Endothelial cell (in vitro differentiated cells): Measurements from ENCODE around the gene PKN3. TPM values are rescaled to one million over a fixed set of nuclear protein-coding genes. Genes with fewer than 3 reads are reported as not detected.

Source experiments
- DNase-seq: peaks from one replicate; pipeline ENCODE4 v3.0.0; 2021; ENCODE audit warnings: low spot score
- H3K27ac Mint-ChIP-seq: one replicate; pipeline ENCODE4 v1.8.0; 2021; ENCODE audit warnings: mixed read lengths, inconsistent platforms; ENCODE audit not compliant: unreplicated experiment
- H3K27me3 Mint-ChIP-seq: one replicate; pipeline ENCODE4 v1.8.0; 2021; ENCODE audit warnings: mild to moderate bottlenecking, moderate library complexity, mixed read lengths, inconsistent platforms; ENCODE audit not compliant: unreplicated experiment
- H3K36me3 Mint-ChIP-seq: one replicate; pipeline ENCODE4 v1.8.0; 2021; ENCODE audit warnings: mild to moderate bottlenecking, low read depth, mixed read lengths, inconsistent platforms; ENCODE audit not compliant: unreplicated experiment
- H3K4me1 Mint-ChIP-seq: one replicate; pipeline ENCODE4 v1.8.0; 2021; ENCODE audit warnings: mild to moderate bottlenecking, mixed read lengths, inconsistent platforms; ENCODE audit not compliant: unreplicated experiment
- H3K4me3 Mint-ChIP-seq: one replicate; pipeline ENCODE4 v1.8.0; 2021; ENCODE audit warnings: mild to moderate bottlenecking, mixed read lengths, inconsistent platforms; ENCODE audit not compliant: unreplicated experiment
- H3K9me3 Mint-ChIP-seq: one replicate; pipeline ENCODE4 v1.8.0; 2021; ENCODE audit warnings: mixed read lengths, inconsistent platforms; ENCODE audit not compliant: unreplicated experiment
- CTCF ChIP-seq: fragments of 200-600 bp; sonication (generic); IDR thresholded peaks from one replicate; pipeline ENCODE4 v1.5.0; 2021; ENCODE audit warnings: antibody characterized with exemption; ENCODE audit not compliant: unreplicated experiment
- total RNA-seq: library from RNA; stranded (reverse); fragmentation: NEBNext Ultra II Directional; extraction: Animal tissue kit (Norgen Biotek cat#: 25700); gene quantifications from one replicate; pipeline ENCODE4 v1.2.1, GENCODE V29; 2021; ENCODE audit not compliant: unreplicated experiment

PKN3 gene
- total RNA-seq, 1 donor from 2014 or later, result 14.7 TPM

GRCh38 chr9:128718047-128718446 lies 15.7 kb downstream of the PKN3 start:
- peaks cover 12% of the 10 kb centered on the region for H3K27me3 Mint-ChIP-seq
- H3K9me3 Mint-ChIP-seq, result no peaks in the 10 kb centered on the region
- TF ChIP-seq CTCF, result no peak
- no peak overlapping the region for H3K27ac Mint-ChIP-seq
- H3K4me1 Mint-ChIP-seq, result peaks cover 12% of the 10 kb centered on the region
- no peak overlapping the region for H3K4me3 Mint-ChIP-seq
- peaks cover 10% of the 10 kb centered on the region for H3K36me3 Mint-ChIP-seq
- no peak for DNase-seq

GRCh38 chr9:128718475-128718874 lies 16.2 kb downstream of the PKN3 start:
- Mint-ChIP-seq H3K9me3 (no peaks in the 10 kb centered on the region), H3K4me1 (peaks cover 16% of the 10 kb centered on the region), H3K27me3 (peaks cover 14% of the 10 kb centered on the region), H3K27ac (no peak overlapping the region), H3K4me3 (no peak overlapping the region), H3K36me3 (peaks cover 11% of the 10 kb centered on the region)
- TF ChIP-seq CTCF, result no peak
- DNase-seq, result no peak

GRCh38 chr9:128719919-128720605 lies 17.8 kb downstream of the PKN3 start:
- H3K27ac Mint-ChIP-seq, result no peak overlapping the region
- no peak overlapping the region for H3K4me3 Mint-ChIP-seq
- H3K9me3 Mint-ChIP-seq, result no peaks in the 10 kb centered on the region
- peaks cover 12% of the 10 kb centered on the region for H3K27me3 Mint-ChIP-seq
- no peak for DNase-seq
- H3K4me1 Mint-ChIP-seq, result peaks cover 26% of the 10 kb centered on the region
- TF ChIP-seq CTCF, result no peak
- H3K36me3 Mint-ChIP-seq, result peaks cover 13% of the 10 kb centered on the region

GRCh38 chr9:128720841-128721486 lies 18.7 kb downstream of the PKN3 start:
- Mint-ChIP-seq H3K27ac (peak overlapping the region; percentile 67), H3K9me3 (no peaks in the 10 kb centered on the region), H3K4me1 (peaks cover 27% of the 10 kb centered on the region), H3K36me3 (peaks cover 13% of the 10 kb centered on the region), H3K4me3 (no peak overlapping the region), H3K27me3 (peaks cover 9% of the 10 kb centered on the region)
- no peak for TF ChIP-seq CTCF
- no peak for DNase-seq

- H3K27ac Mint-ChIP-seq, result no peak overlapping the region
- peaks cover 9% of the 10 kb centered on the region for H3K27me3 Mint-ChIP-seq
These were observed 19.2 kb downstream of the PKN3 start for GRCh38 chr9:128721487-128722010.

More at GRCh38 chr9:128721487-128722010, 19.2 kb downstream of the PKN3 start:
- Mint-ChIP-seq H3K4me1 (peaks cover 27% of the 10 kb centered on the region), H3K9me3 (no peaks in the 10 kb centered on the region), H3K36me3 (peaks cover 13% of the 10 kb centered on the region), H3K4me3 (no peak overlapping the region)
- no peak for TF ChIP-seq CTCF
- DNase-seq, result no peak
